Uterus (tissue), 4 donors: ENCODE results near the gene PLCL2. TPM values are rescaled to one million over a fixed set of nuclear protein-coding genes. Genes with fewer than 3 reads are reported as not detected.
"Not testable (repeated sequence)": the region's sequence is repeated elsewhere in the genome, so short reads cannot be mapped to it uniquely, and the experiment has no call there.

Experiments
- DNase-seq, 2 donors: peaks; one replicate each; pipeline ENCODE4 v3.0.0-alpha.2; 2019 to 2020
- H3K27ac ChIP-seq, 2 donors: fragments of 200-600 bp; sonication (generic); 1 replicate in 1 of 2; 2 replicates in 1 of 2; pipeline ENCODE4 v1.5.1; 2016 to 2018
- H3K27me3 ChIP-seq, 2 donors: fragments of 200-600 bp; sonication (generic); one replicate each; pipeline ENCODE4 v1.5.1; 2018 to 2019; ENCODE audit warnings: control low read depth in 1 of 2
- H3K36me3 ChIP-seq, 2 donors: fragments of 200-600 bp; sonication (generic); one replicate each; pipeline ENCODE4 v1.5.1; 2019; ENCODE audit warnings: control low read depth in 1 of 2
- H3K4me1 ChIP-seq, 2 donors: fragments of 200-600 bp; sonication (generic); one replicate each; pipeline ENCODE4 v1.5.1; 2018 to 2019; ENCODE audit warnings: control low read depth in 1 of 2
- H3K4me3 ChIP-seq, 2 donors: fragments of 200-600 bp; sonication (generic); 1 replicate in 1 of 2; 2 replicates in 1 of 2; pipeline ENCODE4 v1.5.1; 2018 to 2019; ENCODE audit warnings: mild to moderate bottlenecking in 1 of 2
- H3K9me3 ChIP-seq, 2 donors: fragments of 200-600 bp; sonication (generic); one replicate each; pipeline ENCODE4 v1.5.1; 2019; ENCODE audit warnings: control low read depth in 1 of 2
- POLR2A ChIP-seq, 2 donors: fragments of 450-650 bp; IDR thresholded peaks; one replicate each; pipeline ENCODE4 v1.6.1; 2016; ENCODE audit warnings: antibody characterized with exemption in 2 of 2, mild to moderate bottlenecking in 1 of 2, moderate library complexity in 1 of 2
- intact Hi-C: fragments of 100-400 bp; cut with DNase I; formaldehyde crosslinking; loops from one replicate; pipeline ENCODE4 v1.15.1; 2023; ENCODE audit warnings: low total_unique reads
- total RNA-seq, 4 donors: library from RNA; depleted of rRNA in 3 of 4; stranded (reverse); fragments of >200 nt in 3 of 4; gene quantifications; one replicate each; pipeline versions ENCODE4 v1.1.0 to v1.2.4, GENCODE V29; 2014 to 2023
- TF ChIP-seq, protein P1 (sequence below), 4 experiments: fragments of 200-600 bp in 2 of 4; fragments of 450-650 bp in 2 of 4; sonication (generic) in 2 of 4; IDR thresholded peaks; one replicate each; pipeline ENCODE4 v1.5.1; 2016 to 2019; ENCODE audit warnings: antibody characterized with exemption in 4 of 4, mild to moderate bottlenecking in 2 of 4, moderate library complexity in 1 of 4
- donor health status: DM: yes; HTN: yes; CAD: no.

PLCL2 gene
- total RNA-seq, 4 donors from 2014 or later = 9.7 to 63.0 (median 19.5) TPM

DNA sequence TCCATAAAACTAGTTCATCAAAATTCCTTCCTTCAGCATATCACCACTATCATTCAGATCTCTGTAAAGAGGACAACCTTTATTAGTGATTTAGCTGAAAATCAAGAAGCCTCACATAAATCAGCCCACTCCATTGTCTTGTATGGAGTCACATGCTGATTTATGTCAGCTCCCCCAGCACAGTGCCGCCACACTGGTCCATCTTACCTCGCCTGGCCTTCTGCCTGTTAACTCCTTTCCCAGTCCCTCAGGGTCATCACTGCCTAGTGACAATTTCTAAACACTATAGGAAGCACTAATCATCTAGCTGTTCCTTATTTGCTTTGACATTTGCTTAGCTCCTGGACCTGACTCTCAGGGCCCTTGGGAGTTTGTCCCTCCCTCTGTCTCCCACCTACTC is 75.4 kb downstream of the PLCL2 start:
- Histone ChIP-seq H3K27ac (no peak overlapping the region), H3K9me3 (no peaks in the 10 kb centered on the region), H3K4me3 (no peak overlapping the region), H3K27me3 (no peaks in the 10 kb centered on the region), H3K36me3 (no peaks in the 10 kb centered on the region), H3K4me1 (no peaks in the 10 kb centered on the region)
- TF ChIP-seq, protein P1, sequence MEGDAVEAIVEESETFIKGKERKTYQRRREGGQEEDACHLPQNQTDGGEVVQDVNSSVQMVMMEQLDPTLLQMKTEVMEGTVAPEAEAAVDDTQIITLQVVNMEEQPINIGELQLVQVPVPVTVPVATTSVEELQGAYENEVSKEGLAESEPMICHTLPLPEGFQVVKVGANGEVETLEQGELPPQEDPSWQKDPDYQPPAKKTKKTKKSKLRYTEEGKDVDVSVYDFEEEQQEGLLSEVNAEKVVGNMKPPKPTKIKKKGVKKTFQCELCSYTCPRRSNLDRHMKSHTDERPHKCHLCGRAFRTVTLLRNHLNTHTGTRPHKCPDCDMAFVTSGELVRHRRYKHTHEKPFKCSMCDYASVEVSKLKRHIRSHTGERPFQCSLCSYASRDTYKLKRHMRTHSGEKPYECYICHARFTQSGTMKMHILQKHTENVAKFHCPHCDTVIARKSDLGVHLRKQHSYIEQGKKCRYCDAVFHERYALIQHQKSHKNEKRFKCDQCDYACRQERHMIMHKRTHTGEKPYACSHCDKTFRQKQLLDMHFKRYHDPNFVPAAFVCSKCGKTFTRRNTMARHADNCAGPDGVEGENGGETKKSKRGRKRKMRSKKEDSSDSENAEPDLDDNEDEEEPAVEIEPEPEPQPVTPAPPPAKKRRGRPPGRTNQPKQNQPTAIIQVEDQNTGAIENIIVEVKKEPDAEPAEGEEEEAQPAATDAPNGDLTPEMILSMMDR (IDR thresholded peaks at IDR 0.05) = no peak
- no peak for TF ChIP-seq POLR2A (IDR thresholded peaks at IDR 0.05)
- intact Hi-C loops = no loop called here
- no peak for DNase-seq

DNA sequence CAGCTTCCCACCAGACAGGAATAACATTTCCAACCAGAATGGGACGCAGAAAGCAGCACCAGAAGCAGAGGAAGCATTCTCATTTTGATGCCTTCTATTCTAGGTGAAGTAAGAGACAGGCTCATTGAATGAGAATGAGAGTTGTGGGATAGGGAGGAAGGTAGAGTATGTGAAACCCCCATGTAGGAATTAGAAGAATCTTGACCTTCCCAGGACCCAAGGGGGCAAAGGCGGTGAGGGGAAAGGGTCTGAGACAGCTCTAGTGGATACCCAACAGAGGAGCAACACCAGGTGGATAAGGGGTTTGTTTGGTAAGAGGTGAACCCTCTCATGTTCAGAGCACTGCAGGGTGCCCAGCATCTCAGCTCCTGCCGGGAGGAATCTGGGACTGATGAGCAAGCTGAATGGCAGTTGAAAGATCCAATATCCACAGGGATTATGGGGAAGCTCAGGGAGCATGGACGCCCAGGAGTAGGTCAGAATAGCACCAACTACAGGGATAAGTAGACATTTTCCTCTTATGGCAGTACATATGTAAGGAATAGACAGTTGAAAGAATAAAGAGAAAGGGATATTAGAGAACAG is 77.0 kb downstream of the PLCL2 start:
- no peak for TF ChIP-seq POLR2A (IDR thresholded peaks at IDR 0.05)
- TF ChIP-seq, protein P1 (IDR thresholded peaks at IDR 0.05) = no peak
- Histone ChIP-seq H3K4me1 (no peaks in the 10 kb centered on the region), H3K36me3 (no peaks in the 10 kb centered on the region), H3K9me3 (no peaks in the 10 kb centered on the region), H3K27me3 (no peaks in the 10 kb centered on the region), H3K27ac (no peak overlapping the region), H3K4me3 (no peak overlapping the region)
- intact Hi-C loops = no loop called here
- DNase-seq = no peak

DNA sequence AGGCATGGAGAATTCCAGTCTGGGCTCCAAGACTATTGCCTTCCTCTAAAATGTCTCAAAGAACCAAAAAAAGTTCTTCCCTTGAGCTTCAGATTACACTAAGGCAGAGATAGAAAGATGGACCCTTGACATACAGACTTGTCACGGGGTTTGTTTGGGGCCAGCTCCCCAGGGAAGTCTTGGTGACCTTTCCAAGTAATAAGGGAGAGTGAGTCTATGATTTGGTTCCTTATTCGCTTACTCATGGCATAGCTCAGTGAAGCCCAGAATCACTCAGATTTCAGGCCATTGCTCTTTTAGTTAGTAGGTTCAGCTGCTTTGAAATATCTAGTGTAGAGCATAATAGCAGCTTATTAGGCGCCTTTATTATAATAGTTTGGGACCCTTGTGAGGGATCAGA is 90.3 kb downstream of the PLCL2 start:
- no peaks in the 10 kb centered on the region for H3K27me3 ChIP-seq
- no peaks in the 10 kb centered on the region for H3K9me3 ChIP-seq
- no peaks in the 10 kb centered on the region for H3K4me1 ChIP-seq
- H3K27ac ChIP-seq = no peak overlapping the region
- no peak for DNase-seq
- H3K4me3 ChIP-seq = no peak overlapping the region
- H3K36me3 ChIP-seq = no peaks in the 10 kb centered on the region
- intact Hi-C loops = no loop called here
- TF ChIP-seq, protein P1 (IDR thresholded peaks at IDR 0.05) = no peak
- TF ChIP-seq POLR2A (IDR thresholded peaks at IDR 0.05) = no peak

DNA sequence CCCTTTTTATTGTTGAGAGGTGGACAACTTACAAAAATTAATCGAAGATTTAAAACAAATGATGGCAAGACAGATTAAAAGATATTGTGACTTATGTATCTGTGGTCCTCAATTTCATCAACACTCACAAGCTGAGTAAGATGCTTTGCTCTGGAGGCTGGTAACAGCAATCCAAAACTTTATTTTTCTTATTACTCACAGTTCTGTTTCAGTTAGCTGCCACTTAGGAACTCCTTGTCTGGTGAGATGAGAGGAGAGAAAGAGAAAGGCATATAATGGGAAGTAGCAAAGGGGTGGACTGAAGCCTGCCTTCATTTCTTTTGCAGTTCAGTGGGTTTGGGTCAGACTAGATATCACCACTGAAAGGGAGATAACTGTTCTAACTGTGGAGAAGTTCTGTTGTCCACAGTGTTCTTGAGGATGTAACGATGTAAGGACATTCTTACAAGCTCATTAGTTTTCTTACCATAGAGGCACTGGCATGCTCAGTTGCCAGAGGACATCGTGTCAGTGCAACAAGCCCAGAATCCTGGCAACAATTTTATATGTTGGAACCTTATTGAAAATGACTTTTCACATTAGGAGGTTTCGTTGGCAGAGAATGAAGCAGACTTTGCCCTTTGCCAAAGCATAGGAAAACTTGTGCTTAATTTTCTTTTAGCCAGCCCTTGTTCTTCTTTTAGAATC is 93.6 kb downstream of the PLCL2 start:
- Histone ChIP-seq H3K9me3 (no peaks in the 10 kb centered on the region), H3K36me3 (no peaks in the 10 kb centered on the region), H3K27ac (no peak overlapping the region), H3K4me3 (no peak overlapping the region), H3K4me1 (no peaks in the 10 kb centered on the region), H3K27me3 (no peaks in the 10 kb centered on the region)
- DNase-seq = no peak
- no peak for TF ChIP-seq POLR2A (IDR thresholded peaks at IDR 0.05)
- TF ChIP-seq, protein P1 (IDR thresholded peaks at IDR 0.05) = no peak
- intact Hi-C loops = no loop called here

DNA sequence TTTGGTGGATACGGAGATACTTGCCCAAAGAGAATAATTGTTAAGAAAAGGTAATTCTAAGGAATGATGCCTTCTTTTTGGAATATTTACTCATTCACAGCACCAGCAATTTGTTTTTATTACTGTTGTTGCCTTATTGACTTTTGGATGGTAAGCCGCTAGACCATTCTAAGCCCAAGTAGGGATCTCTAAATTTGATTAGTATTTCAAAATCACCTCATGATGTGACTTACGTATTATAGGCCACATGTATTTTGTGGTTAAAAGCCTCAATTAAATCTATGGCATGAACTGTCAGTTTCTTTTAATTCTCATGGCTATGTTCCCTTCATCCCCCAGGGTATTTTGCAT is 94.1 kb downstream of the PLCL2 start:
- H3K9me3 ChIP-seq = no peaks in the 10 kb centered on the region
- intact Hi-C loops = no loop called here
- no peaks in the 10 kb centered on the region for H3K36me3 ChIP-seq
- H3K4me3 ChIP-seq = no peak overlapping the region
- DNase-seq = no peak
- no peaks in the 10 kb centered on the region for H3K4me1 ChIP-seq
- H3K27ac ChIP-seq = no peak overlapping the region
- TF ChIP-seq POLR2A (IDR thresholded peaks at IDR 0.05) = no peak
- TF ChIP-seq, protein P1 (IDR thresholded peaks at IDR 0.05) = no peak
- no peaks in the 10 kb centered on the region for H3K27me3 ChIP-seq

DNA sequence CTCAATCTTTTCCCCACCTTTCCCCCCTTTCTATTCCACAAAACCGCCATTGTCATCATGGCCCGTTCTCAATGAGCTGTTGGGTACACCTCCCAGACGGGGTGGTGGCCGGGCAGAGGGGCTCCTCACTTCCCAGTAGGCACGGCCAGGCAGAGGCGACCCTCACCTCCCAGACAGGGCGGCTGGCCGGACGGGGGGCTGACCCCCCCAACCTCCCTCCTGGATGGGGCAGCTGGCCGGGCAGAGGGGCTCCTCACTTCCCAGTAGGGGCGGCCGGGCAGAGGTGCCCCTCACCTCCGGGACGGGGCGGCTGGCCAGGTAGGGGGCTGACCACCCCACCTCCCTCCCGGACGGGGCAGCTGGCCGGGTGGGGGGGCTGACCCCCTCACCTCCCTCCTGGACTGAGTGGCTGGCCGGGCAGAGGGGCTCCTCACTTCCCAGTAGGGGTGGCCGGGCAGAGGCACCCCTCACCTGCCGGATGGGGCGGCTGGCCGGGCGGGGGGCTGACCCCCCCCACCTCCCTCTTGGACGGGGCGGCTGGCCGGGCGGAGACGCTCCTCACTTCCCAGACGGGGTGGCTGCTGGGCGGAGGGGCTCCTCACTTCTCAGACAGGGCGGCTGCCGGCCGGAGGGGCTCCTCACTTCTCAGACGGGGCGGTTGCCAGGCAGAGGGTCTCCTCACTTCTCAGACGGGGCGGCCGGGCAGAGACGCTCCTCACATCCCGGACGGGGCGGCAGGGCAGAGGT is 95.2 kb downstream of the PLCL2 start:
- DNase-seq, intact Hi-C loops: not testable (repeated sequence)

DNA sequence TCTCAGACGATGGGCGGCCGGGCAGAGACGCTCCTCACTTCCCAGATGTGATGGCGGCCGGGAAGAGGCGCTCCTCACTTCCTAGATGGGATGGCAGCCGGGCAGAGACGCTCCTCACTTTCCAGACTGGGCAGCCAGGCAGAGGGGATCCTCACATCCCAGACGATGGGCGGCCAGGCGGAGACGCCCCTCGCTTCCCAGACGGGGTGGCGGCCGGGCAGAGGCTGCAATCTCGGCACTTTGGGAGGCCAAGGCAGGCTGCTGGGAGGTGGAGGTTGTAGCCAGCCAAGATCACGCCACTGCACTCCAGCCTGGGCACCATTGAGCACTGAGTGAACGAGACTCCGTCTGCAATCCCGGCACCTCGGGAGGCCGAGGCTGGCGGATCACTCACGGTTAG is 95.8 kb downstream of the PLCL2 start:
- H3K4me1 ChIP-seq, intact Hi-C loops, H3K4me3 ChIP-seq, H3K36me3 ChIP-seq, DNase-seq, H3K27me3 ChIP-seq, H3K9me3 ChIP-seq, H3K27ac ChIP-seq: not testable (repeated sequence)

More for the DNA sequence above, 95.2 kb downstream of the PLCL2 start:
- H3K36me3 ChIP-seq, H3K27ac ChIP-seq, H3K4me1 ChIP-seq, H3K27me3 ChIP-seq, H3K4me3 ChIP-seq, H3K9me3 ChIP-seq: not testable (repeated sequence)
